HepG2 (cell line): Measurements from ENCODE around the gene ARMH4. TPM values are rescaled to one million over a fixed set of nuclear protein-coding genes. Genes with fewer than 3 reads are reported as not detected.

ENCODE experiments used
- ATAC-seq: fragments of 200-7000 bp; cut with Tn5 transposase; 3 replicates; pipeline ENCODE4 v1.9.1; 2020; ENCODE audit warnings: mild to moderate bottlenecking, moderate library complexity
- BruUV-seq: library from RNA; stranded (reverse); fragments of 400-500 nt; replicated peaks from 2 replicates; lab custom pipeline; 2021; lab: Mats Ljungman, UMichigan
- CTCF ChIA-PET: fragments of 300-600 bp; formaldehyde crosslinking; extraction: SDS; loops from one replicate; lab custom pipeline; 2021; ENCODE audit warnings: low total read pairs, inconsistent platforms, low intra/inter-chr PET ratio; lab: Yijun Ruan, JAX
- POLR2A ChIA-PET: fragments of 350-600 bp; sonication (Branson Sonifier 250); formaldehyde crosslinking; loops from one replicate; lab custom pipeline; 2020; ENCODE audit warnings: antibody characterized with exemption, inconsistent platforms; lab: Yijun Ruan, JAX
- DNase-seq: peaks from one replicate; pipeline ENCODE4 v3.0.0-alpha.2; 2015; ENCODE audit warnings: low spot score
- FAIRE-seq: peaks from 3 replicates; lab custom pipeline; 2011; peaks lifted over from hg19 to GRCh38; lab: Jason Lieb, UNC
- H2AFZ ChIP-seq: one replicate; pipeline ENCODE4 v1.6.1; 2011; ENCODE audit warnings: low read length, inconsistent platforms
- H3K27ac ChIP-seq: fragments of 300-600 bp; 3 replicates; pipeline ENCODE4 v1.8.0; 2011; ENCODE audit warnings: mixed run types, mild to moderate bottlenecking, mixed read lengths, low read length, inconsistent platforms; ENCODE audit not compliant: insufficient read depth; ENCODE audit errors: extremely low read length
- H3K27me3 ChIP-seq, 2 experiments: fragments of 200-600 bp in 1 of 2; 2 replicates in 1 of 2; 3 replicates in 1 of 2; pipeline versions ENCODE4 v1.6.0 to v1.8.0; 2011; ENCODE audit warnings: low read length in 2 of 2, mild to moderate bottlenecking in 2 of 2, moderate library complexity in 2 of 2, inconsistent platforms in 1 of 2; ENCODE audit not compliant: insufficient read depth in 2 of 2, control insufficient read depth in 1 of 2
- H3K36me3 ChIP-seq, 2 experiments: fragments of 200-600 bp in 1 of 2; replicated peaks in 1 of 2; 2 replicates in 1 of 2; 3 replicates in 1 of 2; pipeline versions ENCODE4 v1.5.1 to v1.8.0; 2011; ENCODE audit warnings: low read length in 2 of 2, inconsistent platforms in 1 of 2; ENCODE audit not compliant: insufficient read depth in 2 of 2, control insufficient read depth in 1 of 2
- H3K4me1 ChIP-seq: 2 replicates; pipeline ENCODE4 v1.5.1; 2012; ENCODE audit warnings: low read length, inconsistent platforms; ENCODE audit not compliant: insufficient read depth
- H3K4me2 ChIP-seq: 2 replicates; pipeline ENCODE4 v1.6.0; 2011; ENCODE audit warnings: low read depth, low read length, inconsistent platforms
- H3K4me3 ChIP-seq, 3 experiments: fragments of 200-600 bp in 1 of 3; sonication (generic), shearing (Covaris generic) in 1 of 3; replicated peaks in 1 of 3; 2 replicates each; pipeline ENCODE4 v1.5.1; 2011 to 2016; ENCODE audit warnings: low read length in 3 of 3, inconsistent platforms in 2 of 3, low read depth in 2 of 3, mild to moderate bottlenecking in 2 of 3, control low read depth in 1 of 3, mixed read lengths in 1 of 3; ENCODE audit not compliant: insufficient read depth in 1 of 3
- H3K79me2 ChIP-seq: one replicate; pipeline ENCODE4 v1.6.1; 2011; ENCODE audit warnings: low read length, inconsistent platforms; ENCODE audit not compliant: insufficient read depth
- H3K9ac ChIP-seq: 2 replicates; pipeline ENCODE4 v1.6.0; 2011; ENCODE audit warnings: mild to moderate bottlenecking, low read depth, low read length, inconsistent platforms; ENCODE audit not compliant: insufficient read depth
- H3K9me3 ChIP-seq: 2 replicates; pipeline ENCODE4 v1.5.1; 2012; ENCODE audit warnings: mild to moderate bottlenecking, low read length
- H4K20me1 ChIP-seq: 2 replicates; pipeline ENCODE4 v1.6.0; 2011; ENCODE audit warnings: inconsistent platforms, mild to moderate bottlenecking, low read length, moderate library complexity; ENCODE audit not compliant: insufficient read depth
- U2AF2 ChIP-seq: fragments of 200-400 bp; formaldehyde crosslinking; IDR thresholded peaks from 2 replicates; pipeline ENCODE4 v1.6.1; 2017; ENCODE audit warnings: low read depth, mild to moderate bottlenecking, low read length
- ZBTB38 ChIP-seq: sonication (generic); formaldehyde crosslinking; IDR thresholded peaks from 2 replicates; pipeline ENCODE4 v1.5.1; 2020; ENCODE audit warnings: mild to moderate bottlenecking, missing genetic modification reagents
- ZFP82 ChIP-seq: sonication (generic); formaldehyde crosslinking; IDR thresholded peaks from 2 replicates; pipeline ENCODE4 v1.5.1; 2020; ENCODE audit warnings: mild to moderate bottlenecking, missing genetic modification reagents, borderline replicate concordance
- ZNF10 ChIP-seq: sonication (generic); formaldehyde crosslinking; IDR thresholded peaks from 2 replicates; pipeline ENCODE4 v1.4.0; 2020; ENCODE audit warnings: mild to moderate bottlenecking, low read depth, missing genetic modification reagents, borderline replicate concordance
- ZNF33B ChIP-seq: sonication (generic); formaldehyde crosslinking; IDR thresholded peaks from 2 replicates; pipeline ENCODE4 v1.5.1; 2020; ENCODE audit warnings: mild to moderate bottlenecking, missing genetic modification reagents
- ZNF354B ChIP-seq: sonication (generic); formaldehyde crosslinking; IDR thresholded peaks from 2 replicates; pipeline ENCODE4 v1.8.0; 2022; ENCODE audit warnings: mild to moderate bottlenecking, missing genetic modification reagents
- WGBS: methylation state at CpG from one replicate; pipeline ENCODE4 v1.1.6; 2017; ENCODE audit warnings: low lambda C conversion rate; 5-methylcytosine and 5-hydroxymethylcytosine counted together
- in situ Hi-C: cut with HindIII; loops from 2 replicates; pipeline ENCODE4 v1.10.0; 2017; ENCODE audit warnings: low pct_unique_long_range_greater_than_20kb; ENCODE audit not compliant: extremely low pct_ligation_motif_present
- intact Hi-C: fragments of 100-400 bp; cut with micrococcal nuclease; formaldehyde crosslinking; loops from one replicate; pipeline ENCODE4 v1.10.0; 2022; ENCODE audit not compliant: unreplicated experiment
- polyA plus RNA-seq, 8 experiments: library from polyadenylated mRNA; depleted of rRNA in 3 of 8; stranded (reverse) in 7 of 8; unstranded in 1 of 8; fragments of >200 nt; fragmentation: Illumina TruSeq in 4 of 8; extraction: Trizol in 4 of 8; gene quantifications; 2 replicates each; pipeline versions ENCODE4 v1.2.1 to v1.2.3, GENCODE V29; 2011 to 2016; ENCODE audit warnings: low read depth in 4 of 8, missing spikeins in 1 of 8, mixed read lengths in 1 of 8; ENCODE audit not compliant: insufficient read depth in 1 of 8
- total RNA-seq, 5 experiments: library from RNA; depleted of rRNA; stranded (reverse); fragments of >200 nt; fragmentation: Illumina TruSeq; extraction: Trizol; gene quantifications; 2 replicates each; pipeline ENCODE4 v1.2.3, GENCODE V29; 2016; ENCODE audit warnings: low read depth in 1 of 5
- TF ChIP-seq, protein P1 (sequence below): sonication (generic); formaldehyde crosslinking; IDR thresholded peaks from 2 replicates; pipeline ENCODE4 v1.4.0; 2020; ENCODE audit warnings: missing genetic modification reagents

ARMH4 gene
- total and polyA plus RNA-seq, 2 of the 13 experiments (the other 11 are each of a cell fraction or from before 2014, with no cell fraction given) = 0.02 to 0.18 TPM

DNA sequence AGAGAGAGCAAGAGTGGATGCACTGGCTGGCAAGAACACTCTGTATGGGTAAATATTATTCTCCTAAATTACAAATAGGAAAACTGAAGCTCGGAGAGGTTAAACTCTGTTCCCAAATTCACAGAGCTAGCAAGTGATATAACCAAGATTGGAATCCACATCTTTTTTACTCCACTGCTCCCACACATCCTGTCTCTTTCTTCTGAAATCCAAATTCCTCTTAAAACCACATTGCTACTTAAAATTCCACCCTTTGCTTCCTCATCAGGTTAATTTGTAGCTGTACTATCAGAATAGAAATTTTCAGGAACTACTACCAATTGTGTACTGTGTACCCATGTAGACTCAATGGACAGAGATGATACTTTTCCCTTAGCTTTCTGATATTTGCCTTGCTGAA is 74.4 kb downstream of the ARMH4 start:
- Histone ChIP-seq H4K20me1 (no peaks in the 10 kb centered on the region), H3K36me3 (no peaks in the 10 kb centered on the region), H3K4me1 (no peaks in the 10 kb centered on the region), H3K9ac (no peak overlapping the region), H3K27me3 (no peaks in the 10 kb centered on the region; a peak in 1 of 5 replicates), H2AFZ (no peak overlapping the region), H3K9me3 (no peaks in the 10 kb centered on the region), H3K79me2 (no peaks in the 10 kb centered on the region), H3K27ac (no peak overlapping the region), H3K4me2 (no peak overlapping the region), H3K4me3 (no peak overlapping the region)
- CTCF ChIA-PET = no interaction called here
- ATAC-seq (no peak), DNase-seq (no peak), FAIRE-seq (no peak)
- TF ChIP-seq ZBTB38 (CRISPR knock-in tag) (no peak), ZNF33B (CRISPR knock-in tag) (no peak), ZFP82 (CRISPR knock-in tag) (no peak), ZNF354B (CRISPR knock-in tag) (no peak), U2AF2 (no peak), ZNF10 (CRISPR knock-in tag) (no peak)
- TF ChIP-seq, protein P1, sequence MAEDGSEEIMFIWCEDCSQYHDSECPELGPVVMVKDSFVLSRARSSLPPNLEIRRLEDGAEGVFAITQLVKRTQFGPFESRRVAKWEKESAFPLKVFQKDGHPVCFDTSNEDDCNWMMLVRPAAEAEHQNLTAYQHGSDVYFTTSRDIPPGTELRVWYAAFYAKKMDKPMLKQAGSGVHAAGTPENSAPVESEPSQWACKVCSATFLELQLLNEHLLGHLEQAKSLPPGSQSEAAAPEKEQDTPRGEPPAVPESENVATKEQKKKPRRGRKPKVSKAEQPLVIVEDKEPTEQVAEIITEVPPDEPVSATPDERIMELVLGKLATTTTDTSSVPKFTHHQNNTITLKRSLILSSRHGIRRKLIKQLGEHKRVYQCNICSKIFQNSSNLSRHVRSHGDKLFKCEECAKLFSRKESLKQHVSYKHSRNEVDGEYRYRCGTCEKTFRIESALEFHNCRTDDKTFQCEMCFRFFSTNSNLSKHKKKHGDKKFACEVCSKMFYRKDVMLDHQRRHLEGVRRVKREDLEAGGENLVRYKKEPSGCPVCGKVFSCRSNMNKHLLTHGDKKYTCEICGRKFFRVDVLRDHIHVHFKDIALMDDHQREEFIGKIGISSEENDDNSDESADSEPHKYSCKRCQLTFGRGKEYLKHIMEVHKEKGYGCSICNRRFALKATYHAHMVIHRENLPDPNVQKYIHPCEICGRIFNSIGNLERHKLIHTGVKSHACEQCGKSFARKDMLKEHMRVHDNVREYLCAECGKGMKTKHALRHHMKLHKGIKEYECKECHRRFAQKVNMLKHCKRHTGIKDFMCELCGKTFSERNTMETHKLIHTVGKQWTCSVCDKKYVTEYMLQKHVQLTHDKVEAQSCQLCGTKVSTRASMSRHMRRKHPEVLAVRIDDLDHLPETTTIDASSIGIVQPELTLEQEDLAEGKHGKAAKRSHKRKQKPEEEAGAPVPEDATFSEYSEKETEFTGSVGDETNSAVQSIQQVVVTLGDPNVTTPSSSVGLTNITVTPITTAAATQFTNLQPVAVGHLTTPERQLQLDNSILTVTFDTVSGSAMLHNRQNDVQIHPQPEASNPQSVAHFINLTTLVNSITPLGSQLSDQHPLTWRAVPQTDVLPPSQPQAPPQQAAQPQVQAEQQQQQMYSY (CRISPR knock-in tag) = no peak
- POLR2A ChIA-PET = no interaction called here
- WGBS = 7% methylated on average over 1 of the region's 1 CpG
- intact Hi-C loops = no loop called here
- BruUV-seq = no TSS peak
- in situ Hi-C loops = no loop called here
